Stimulated activated naive CD4-positive, alpha-beta T cell (primary cell): ENCODE results near the gene GPS1.
A peak's percentile ranks its signal among the peaks of the same experiment; 100 is the strongest.

Source experiments
- DNase-seq, 6 experiments: peaks; one replicate each; lab custom pipeline; 2025; lab: John Stamatoyannopoulos, UW

The GPS1 gene

GRCh38 chr17:82014971-82015310, 36.8 kb upstream of the GPS1 start:
- no peak for DNase-seq

DNA sequence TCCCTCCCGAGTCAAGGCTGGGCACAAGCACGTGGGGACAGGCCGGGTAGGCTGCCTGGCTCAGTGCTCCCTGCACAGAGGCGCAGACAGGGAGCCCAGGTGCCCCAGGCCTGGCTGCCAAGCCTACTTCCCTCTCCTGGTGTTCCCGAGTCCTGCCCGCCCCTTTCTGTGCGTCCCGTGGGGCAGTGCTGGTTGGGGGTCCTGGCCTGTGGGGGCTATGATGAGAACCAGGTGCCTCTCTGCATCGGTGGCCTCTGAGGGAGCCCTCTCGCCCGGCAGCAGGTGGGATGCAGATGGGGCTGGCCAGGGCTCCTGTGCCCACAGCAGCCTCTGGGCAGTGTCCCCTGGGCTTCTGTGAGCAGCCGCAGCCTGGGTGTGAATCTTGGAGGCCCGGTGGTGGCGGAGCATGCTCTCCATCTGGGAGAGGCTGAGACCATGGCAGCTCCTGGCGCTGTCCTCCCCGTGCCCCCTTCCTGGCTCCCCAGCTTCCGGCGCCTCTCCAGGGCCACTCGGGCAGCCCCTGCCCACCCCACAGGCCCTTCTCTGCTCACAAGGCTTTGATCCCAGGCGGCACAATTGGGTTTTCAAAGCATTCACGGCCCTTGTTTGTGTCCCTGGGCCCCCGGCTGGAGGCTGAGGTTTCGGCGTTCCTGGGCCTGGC, 36.3 kb upstream of the GPS1 start:
- DNase-seq, result no peak

- no peak for DNase-seq
Observed at GRCh38 chr17:82016061-82016874, 35.4 kb upstream of the GPS1 start.

GRCh38 chr17:82016875-82017459, 34.7 kb upstream of the GPS1 start:
- no peak for DNase-seq

DNA sequence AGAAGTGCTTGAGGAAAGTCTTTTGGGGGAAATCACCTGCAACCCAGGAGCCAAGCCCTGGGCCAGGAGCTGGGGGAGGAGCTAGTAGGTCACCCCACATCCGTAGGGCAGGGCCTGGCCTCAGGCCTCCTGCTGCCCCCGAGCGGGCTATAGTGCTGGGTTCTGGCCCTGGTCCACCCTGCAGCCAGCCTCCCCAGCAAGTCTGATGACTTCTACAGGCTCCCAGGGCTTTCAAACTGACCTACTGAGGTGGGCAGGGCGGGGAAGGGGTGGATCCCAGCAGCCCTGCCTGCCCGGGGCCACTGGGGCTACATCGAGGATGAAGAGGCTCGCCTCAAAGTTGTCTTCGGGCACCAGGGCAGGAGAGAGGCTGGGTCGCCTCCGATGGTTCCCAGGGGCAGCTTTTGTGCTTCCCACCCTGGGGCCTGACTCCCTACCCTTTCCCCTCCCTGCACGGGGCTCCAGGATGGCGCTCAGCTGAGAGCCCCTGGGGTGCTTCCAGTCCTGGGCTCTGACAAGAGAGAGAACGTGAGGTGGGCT, 34.0 kb upstream of the GPS1 start:
- DNase-seq, result no peak

- DNase-seq, result no peak
Observed at GRCh38 chr17:82018152-82018988, 33.3 kb upstream of the GPS1 start.

DNA sequence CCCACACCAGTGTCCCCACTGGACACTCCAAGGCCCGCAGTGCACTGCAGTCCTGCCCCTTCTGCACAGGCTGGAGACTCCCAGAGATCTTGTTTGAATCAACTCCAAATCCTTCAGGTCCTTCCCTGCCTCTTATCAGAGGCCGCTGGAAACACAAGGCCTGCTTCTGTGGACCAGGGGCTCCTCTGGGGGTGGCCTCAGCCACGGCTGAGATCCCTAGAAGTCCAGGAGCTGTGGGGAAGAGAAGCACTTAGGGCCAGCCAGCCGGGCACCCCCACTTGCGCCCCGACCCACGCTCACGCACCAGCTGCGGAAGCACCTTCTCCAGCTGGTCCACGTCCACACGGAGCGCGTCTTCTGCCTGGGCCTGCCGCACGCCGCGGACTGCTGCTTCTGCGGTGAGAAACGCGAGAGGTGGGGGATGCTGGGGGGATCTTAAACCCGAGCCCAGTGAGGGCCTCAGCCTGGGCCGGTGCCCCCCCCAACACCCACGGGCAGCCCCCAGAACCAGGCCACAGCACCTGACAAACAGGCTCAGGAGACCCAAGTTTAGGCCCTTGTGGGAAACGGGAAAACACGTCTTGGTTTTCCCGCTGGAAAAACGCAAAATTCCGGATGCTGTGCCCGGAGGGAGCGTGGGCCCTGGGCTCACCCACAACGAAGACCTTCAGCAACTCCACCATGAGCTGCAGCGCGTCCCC, 32.6 kb upstream of the GPS1 start:
- no peak for DNase-seq

GRCh38 chr17:82019690-82020571, 31.8 kb upstream of the GPS1 start:
- peak in 5 of 6 experiments; percentile 30 to 59 (median 45) for DNase-seq

DNA sequence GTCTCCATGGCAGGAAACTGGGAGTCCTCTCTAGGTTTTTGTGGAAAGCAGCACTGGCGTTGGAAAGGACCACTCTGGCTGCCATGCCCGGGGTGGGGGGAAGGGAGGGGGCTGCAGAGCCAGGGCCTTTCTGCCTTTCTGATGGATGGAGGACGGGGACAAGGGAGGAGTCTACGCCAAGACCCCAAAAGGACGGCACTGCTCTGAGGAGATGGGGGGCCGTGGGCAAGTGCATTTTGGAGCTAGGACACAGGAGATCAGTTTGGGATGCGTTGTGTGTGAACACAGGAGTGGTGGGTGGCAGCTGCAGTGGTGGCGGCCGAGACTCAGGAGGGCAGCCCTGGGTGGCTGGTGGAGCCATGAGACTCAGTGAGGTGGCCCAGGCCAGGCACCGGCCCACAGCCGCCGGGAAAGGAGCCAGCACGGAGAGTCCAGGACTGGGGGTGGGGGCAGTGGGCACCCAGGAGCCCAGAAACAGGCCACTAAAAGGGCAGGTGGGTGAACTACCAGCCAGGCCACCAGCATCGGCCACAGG, 31.1 kb upstream of the GPS1 start:
- no peak for DNase-seq

GRCh38 chr17:82021107-82021899, 30.4 kb upstream of the GPS1 start:
- DNase-seq, result peak; percentile 22 to 63 (median 44)

DNA sequence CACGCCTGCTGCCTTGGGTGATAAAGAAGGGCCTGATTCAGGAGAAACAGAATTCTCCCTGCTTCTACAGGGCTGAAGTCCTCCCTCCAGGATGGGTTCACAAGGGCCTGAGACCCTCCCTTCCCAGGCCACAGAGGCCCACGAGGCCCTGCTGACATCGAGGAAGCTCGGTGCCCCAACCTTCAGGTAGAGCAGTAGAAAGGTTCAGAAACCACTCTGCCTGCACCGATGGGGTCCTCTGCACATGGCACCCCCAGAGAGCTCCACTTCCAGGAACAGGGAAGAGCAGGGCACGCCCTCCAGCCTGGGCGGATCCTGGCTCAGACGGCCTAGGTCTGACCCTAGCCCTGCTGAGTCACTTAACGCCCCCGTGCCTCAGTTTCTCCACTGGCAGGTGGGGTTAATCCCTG, 29.8 kb upstream of the GPS1 start:
- DNase-seq, result peak in 1 of 6 experiments; percentile 42

GRCh38 chr17:82022310-82022980, 29.3 kb upstream of the GPS1 start, which contains the start of gene CENPX:
Gene CENPX (minus strand): TSS chr17:82022878. CDS start chr17:82022861, 17 bp downstream.
- peak in 1 of 6 experiments; percentile 49 for DNase-seq

DNA sequence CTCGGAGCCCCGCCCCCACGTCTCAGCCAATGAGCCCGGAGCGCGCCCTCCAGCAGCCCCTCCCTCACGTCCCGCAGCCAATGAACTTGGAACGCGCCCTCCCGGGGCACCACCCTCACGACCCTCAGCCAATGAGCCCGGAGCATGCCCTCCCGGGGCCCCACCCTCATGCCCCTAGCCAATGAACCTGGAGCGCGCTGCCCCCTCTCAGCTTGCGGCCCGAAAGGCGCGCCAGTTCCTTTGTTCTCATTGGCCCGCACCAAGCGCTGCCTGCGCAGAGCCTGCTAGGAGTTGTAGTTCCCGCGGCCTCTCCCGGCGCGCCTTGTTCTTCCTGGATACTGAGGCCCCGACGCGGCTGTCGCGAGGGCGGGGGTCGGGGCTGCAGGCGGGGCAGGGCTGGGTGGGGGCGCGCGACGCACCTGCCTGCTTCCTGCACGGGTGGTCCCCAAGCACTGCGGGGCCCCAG, 28.7 kb upstream of the GPS1 start, which contains the start of gene LRRC45:
TSS of gene LRRC45 (plus strand) at position 325 of the 466 bp plus-strand sequence. CDS start 339 bp downstream, outside the sequence.
- DNase-seq, result peak; percentile 98 to 100 (median 99)

GRCh38 chr17:82023447-82024241, 28.1 kb upstream of the GPS1 start:
- DNase-seq, result peak in 2 of 6 experiments; percentile 38 to 60

GRCh38 chr17:82024859-82025258, 26.8 kb upstream of the GPS1 start:
- DNase-seq, result no peak

GRCh38 chr17:82025401-82026107, 26.1 kb upstream of the GPS1 start:
- DNase-seq, result no peak

DNA sequence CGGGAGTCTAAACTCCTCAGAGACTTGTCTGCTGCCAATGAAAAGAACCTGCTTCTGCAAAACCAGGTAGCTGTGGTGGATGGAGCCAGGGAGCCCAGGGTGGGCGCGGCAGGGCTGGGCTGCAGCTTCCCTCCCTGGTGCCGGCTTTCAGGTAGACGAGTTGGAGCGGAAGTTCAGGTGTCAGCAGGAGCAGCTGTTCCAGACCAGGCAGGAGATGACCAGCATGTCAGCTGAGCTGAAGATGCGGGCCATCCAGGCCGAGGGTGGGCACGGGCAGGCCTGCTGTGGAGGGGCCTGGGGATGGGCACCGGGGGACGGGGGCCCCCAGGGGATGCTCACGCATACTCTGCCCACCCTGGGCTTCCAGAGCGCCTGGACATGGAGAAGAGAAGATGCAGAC, 23.5 kb upstream of the GPS1 start:
- DNase-seq, result no peak
